Pancreas (tissue), 10 donors: ENCODE data around the gene DYNC1H1. TPM values are rescaled to one million over a fixed set of nuclear protein-coding genes. Genes with fewer than 3 reads are reported as not detected.
A peak's percentile ranks its signal among the peaks of the same experiment; 100 is the strongest.

Source experiments
- ATAC-seq, 4 donors: fragments of 200-7000 bp; cut with Tn5 transposase; one replicate each; pipeline versions ENCODE4 v1.8.0 to v1.9.1; 2020; ENCODE audit warnings: mild to moderate bottlenecking in 4 of 4, moderate library complexity in 4 of 4
- DNase-seq, 6 donors: peaks; one replicate each; pipeline ENCODE4 v3.0.0-alpha.2; 2020
- FAIRE-seq: peaks from 2 replicates; lab custom pipeline; 2012; peaks lifted over from hg19 to GRCh38; lab: Jason Lieb, UNC
- H3K27ac ChIP-seq, 4 donors: fragments of 200-600 bp; sonication (generic); 1 replicate in 3 of 4; 2 replicates in 1 of 4; pipeline versions ENCODE4 v1.5.0 to v1.8.0; 2020
- H3K27me3 ChIP-seq, 4 donors: fragments of 200-600 bp; one replicate each; pipeline ENCODE4 v1.8.0; 2021
- H3K36me3 ChIP-seq, 3 donors: fragments of 200-600 bp; sonication (generic) in 1 of 3; one replicate each; pipeline versions ENCODE4 v1.5.0 to v1.8.0; 2020 to 2021
- H3K4me1 ChIP-seq, 3 donors: fragments of 200-600 bp; one replicate each; pipeline ENCODE4 v1.8.0; 2021
- H3K4me3 ChIP-seq, 4 donors: fragments of 200-600 bp; sonication (generic) in 2 of 4; one replicate each; pipeline versions ENCODE4 v1.5.0 to v1.8.0; 2020 to 2021
- H3K9me3 ChIP-seq, 4 donors: fragments of 200-600 bp; one replicate each; pipeline ENCODE4 v1.8.0; 2021
- CTCF ChIP-seq, 4 donors: fragments of 200-600 bp; sonication (generic) in 3 of 4; IDR thresholded peaks; one replicate each; pipeline versions ENCODE4 v1.5.0 to v1.8.0; 2021; ENCODE audit warnings: antibody characterized with exemption in 4 of 4
- WGBS, 2 donors: extraction: QIAGEN DNeasy Blood & Tissue Kit; methylation state at CpG; one replicate each; pipeline ENCODE4 v1.1.7; 2013; 5-methylcytosine and 5-hydroxymethylcytosine counted together
- intact Hi-C, 3 donors: fragments of 100-400 bp; cut with DNase I; formaldehyde crosslinking; loops; one replicate each; pipeline versions ENCODE4 v1.11.1 to v1.14.2; 2022
- polyA plus RNA-seq, 2 donors: library from polyadenylated mRNA; stranded (reverse); fragments of 200-250 nt; gene quantifications; one replicate each; pipeline ENCODE4 v1.2.3, GENCODE V29; 2013
- total RNA-seq, 6 donors: library from RNA; stranded (reverse); fragmentation: NEBNext Ultra II Directional in 4 of 6; extraction: Animal tissue kit (Norgen Biotek cat#: 25700) in 4 of 6; gene quantifications; one replicate each; pipeline versions ENCODE4 v1.2.1 to v1.2.4, GENCODE V29; 2021 to 2023
- donor health status: healthy with polysubstance abuse.
- donor health status: DM: no; HTN: no; CAD: no; lungs with moderate emphysema.
- donor health status: DM: no; HTN: no; CAD: no.
- donor health status: control.
- donor health status: control.
- donor health status: Bipolar disorder and iron deficiency.
- donor health status: DM: yes; HTN: yes; CAD: no.
- donor health status: DM: no; HTN: no; CAD: no.
- donor health status: DM: no; HTN: no; CAD: no.
- donor health status: DM: yes; HTN: yes; CAD: no.

Gene DYNC1H1
- total and polyA plus RNA-seq, 8 donors: 95.7 to 215 (median 132) TPM

GRCh38 chr14:102015045-102015685 is 50.8 kb downstream of the DYNC1H1 start:
- intact Hi-C loops: no loop called here
- no peak overlapping the region for H3K4me3 ChIP-seq
- H3K27ac ChIP-seq: no peak overlapping the region
- TF ChIP-seq CTCF (IDR thresholded peaks at IDR 0.05): no peak
- peaks cover 12 to 98% (median 72%) of the 10 kb centered on the region in 3 donors for H3K36me3 ChIP-seq
- no peaks in the 10 kb centered on the region for H3K4me1 ChIP-seq
- no peak for FAIRE-seq
- no peak for DNase-seq
- no peak for ATAC-seq
- no peaks in the 10 kb centered on the region for H3K9me3 ChIP-seq
- H3K27me3 ChIP-seq: no peaks in the 10 kb centered on the region
- 93 to 95% methylated on average over 16 of the region's 16 CpGs for WGBS, 2 donors

GRCh38 chr14:102015771-102016170 is 51.4 kb downstream of the DYNC1H1 start:
- FAIRE-seq (no peak), DNase-seq (no peak), ATAC-seq (no peak)
- Histone ChIP-seq H3K36me3 (peaks cover 7 to 98% (median 67%) of the 10 kb centered on the region in 3 donors), H3K27me3 (no peaks in the 10 kb centered on the region), H3K27ac (no peak overlapping the region), H3K9me3 (no peaks in the 10 kb centered on the region), H3K4me1 (no peaks in the 10 kb centered on the region), H3K4me3 (no peak overlapping the region)
- intact Hi-C loops: no loop called here
- 94 to 95% methylated on average over 19 of the region's 19 CpGs for WGBS, 2 donors
- no peak for TF ChIP-seq CTCF (IDR thresholded peaks at IDR 0.05)

- TF ChIP-seq CTCF (IDR thresholded peaks at IDR 0.05): no peak
- WGBS, 2 donors: 94% methylated on average over 21 of the region's 21 CpGs
- Histone ChIP-seq H3K36me3 (peaks cover 7 to 99% (median 59%) of the 10 kb centered on the region in 3 donors), H3K9me3 (no peaks in the 10 kb centered on the region), H3K4me3 (no peak overlapping the region), H3K4me1 (no peaks in the 10 kb centered on the region), H3K27me3 (no peaks in the 10 kb centered on the region), H3K27ac (no peak overlapping the region)
- intact Hi-C loops: no loop called here
- DNase-seq: no peak
- FAIRE-seq: no peak
- no peak for ATAC-seq
Observed at GRCh38 chr14:102016420-102017090, 52.2 kb downstream of the DYNC1H1 start.

- 95 to 96% methylated on average over 19 of the region's 19 CpGs for WGBS, 2 donors
- H3K4me3 ChIP-seq: no peak overlapping the region
- intact Hi-C loops: no loop called here
- no peaks in the 10 kb centered on the region for H3K9me3 ChIP-seq
- H3K27me3 ChIP-seq: no peaks in the 10 kb centered on the region
- ATAC-seq (peak in 1 of 4 donors; percentile 14), FAIRE-seq (no peak), DNase-seq (no peak)
- peaks cover 10 to 97% (median 53%) of the 10 kb centered on the region in 3 donors for H3K36me3 ChIP-seq
- no peak for TF ChIP-seq CTCF (IDR thresholded peaks at IDR 0.05)
- H3K4me1 ChIP-seq: no peaks in the 10 kb centered on the region
- H3K27ac ChIP-seq: no peak overlapping the region
Observed at GRCh38 chr14:102018251-102018650, 53.9 kb downstream of the DYNC1H1 start.
